ENCODE results near the gene CACNB4. TPM values are rescaled to one million over a fixed set of nuclear protein-coding genes. Genes with fewer than 3 reads are reported as not detected.

CACNB4 gene
- total RNA-seq, 1 experiment from 2014 or later: 1.7 TPM

- CTCF ChIA-PET: no interaction called here
- H3K27ac ChIP-seq (ENCODE audit: low read length): no peak overlapping the region
- in situ Hi-C loops (cut with HindIII; ENCODE audit: low pct_unique_long_range_greater_than_20kb, low sequenced_read_pairs): no loop called here
- ATAC-seq (no peak), DNase-seq (ENCODE audit: low read depth, low spot score) (no peak)
- TF ChIP-seq REST (IDR thresholded peaks at IDR 0.05; ENCODE audit: insufficient read depth in 1 of 2, low read depth in 2 of 2, low read length in 1 of 2): no peak
- no peak for TF ChIP-seq SIN3A (IDR thresholded peaks at IDR 0.05; ENCODE audit: borderline replicate concordance, insufficient read depth, low read depth, low read length)
- TF ChIP-seq POLR2AphosphoS5 (IDR thresholded peaks at IDR 0.05; ENCODE audit: low read depth, low read length): no peak
- no peak for TF ChIP-seq TCF7L2 (IDR thresholded peaks at IDR 0.05; ENCODE audit: low read depth, low read length)
- no peak for TF ChIP-seq CTCF (IDR thresholded peaks at IDR 0.05)
- intact Hi-C loops (cut with micrococcal nuclease; ENCODE audit: unreplicated experiment): no loop called here
- H3K4me3 ChIP-seq (ENCODE audit: low read depth in 2 of 2, low read length in 2 of 2): no peak overlapping the region
- H3K36me3 ChIP-seq (ENCODE audit: control insufficient read depth, insufficient read depth, low read length): no peaks in the 10 kb centered on the region
- H3K4me1 ChIP-seq (ENCODE audit: control insufficient read depth, insufficient read depth, low read length): no peaks in the 10 kb centered on the region
- no peaks in the 10 kb centered on the region for H3K9me3 ChIP-seq (ENCODE audit: control insufficient read depth, insufficient read depth, low read depth, low read length)
- POLR2A ChIA-PET: interaction anchor here (0.7 kb wide), 1 partner anchor 16 kb away, joined by 3 read pairs; no protein-coding TSS in a partner anchor
- BruUV-seq (replicated peaks): no TSS peak
- peaks cover 5% of the 10 kb centered on the region; the same call in 1 of the 2 replicates for H3K27me3 ChIP-seq (ENCODE audit: control insufficient read depth, insufficient read depth, low read length)
Observed at GRCh38 chr2:151904021-151904420, 194.8 kb downstream of the CACNB4 start.

GRCh38 chr2:151902829-151903228 is 196.0 kb downstream of the CACNB4 start:
- no peak for DNase-seq (ENCODE audit: low read depth, low spot score)
- intact Hi-C loops (cut with micrococcal nuclease; ENCODE audit: unreplicated experiment) (no loop called here), in situ Hi-C loops (cut with HindIII; ENCODE audit: low pct_unique_long_range_greater_than_20kb, low sequenced_read_pairs) (no loop called here)
- Histone ChIP-seq H3K9me3 (ENCODE audit: control insufficient read depth, insufficient read depth, low read depth, low read length) (no peaks in the 10 kb centered on the region), H3K4me3 (ENCODE audit: low read depth in 2 of 2, low read length in 2 of 2) (no peak overlapping the region), H3K27me3 (ENCODE audit: control insufficient read depth, insufficient read depth, low read length) (peaks cover 5% of the 10 kb centered on the region; the same call in 1 of the 2 replicates), H3K4me1 (ENCODE audit: control insufficient read depth, insufficient read depth, low read length) (no peaks in the 10 kb centered on the region), H3K27ac (ENCODE audit: low read length) (no peak overlapping the region), H3K36me3 (ENCODE audit: control insufficient read depth, insufficient read depth, low read length) (no peaks in the 10 kb centered on the region)
- no peak for ATAC-seq
- ChIA-PET POLR2A (no interaction called here), CTCF (no interaction called here)
- BruUV-seq (replicated peaks): no TSS peak
- no peak for TF ChIP-seq REST (IDR thresholded peaks at IDR 0.05; ENCODE audit: insufficient read depth in 1 of 2, low read depth in 2 of 2, low read length in 1 of 2)
- no peak for TF ChIP-seq CTCF (IDR thresholded peaks at IDR 0.05)
- TF ChIP-seq TCF7L2 (IDR thresholded peaks at IDR 0.05; ENCODE audit: low read depth, low read length): no peak
- no peak for TF ChIP-seq POLR2AphosphoS5 (IDR thresholded peaks at IDR 0.05; ENCODE audit: low read depth, low read length)
- no peak for TF ChIP-seq SIN3A (IDR thresholded peaks at IDR 0.05; ENCODE audit: borderline replicate concordance, insufficient read depth, low read depth, low read length)

All from Panc1 (cell line).